Type B pancreatic cell (in vitro differentiated cells): ENCODE results near the gene GNB5. TPM values are rescaled to one million over a fixed set of nuclear protein-coding genes. Genes with fewer than 3 reads are reported as not detected.
"Not testable (repeated sequence)": the region's sequence is repeated elsewhere in the genome, so short reads cannot be mapped to it uniquely, and the experiment has no call there.

Experiments used
- DNase-seq: peaks from one replicate; pipeline ENCODE4 v3.0.0; 2021; ENCODE audit warnings: mixed read lengths; ENCODE audit not compliant: unreplicated experiment; ENCODE audit errors: extremely low spot score
- H3K27ac Mint-ChIP-seq: 2 replicates; pipeline ENCODE4 v1.8.0; 2021; ENCODE audit warnings: mild to moderate bottlenecking, mixed read lengths
- H3K27me3 Mint-ChIP-seq: 2 replicates; pipeline ENCODE4 v1.8.0; 2021; ENCODE audit warnings: mixed read lengths
- H3K36me3 Mint-ChIP-seq: 2 replicates; pipeline ENCODE4 v1.8.0; 2021; ENCODE audit warnings: mixed read lengths
- H3K4me1 Mint-ChIP-seq: one replicate; pipeline ENCODE4 v1.8.0; 2021; ENCODE audit warnings: mixed read lengths; ENCODE audit not compliant: unreplicated experiment
- H3K4me3 Mint-ChIP-seq: 2 replicates; pipeline ENCODE4 v1.8.0; 2021; ENCODE audit warnings: mild to moderate bottlenecking, mixed read lengths
- H3K9me3 Mint-ChIP-seq: 2 replicates; pipeline ENCODE4 v1.8.0; 2021; ENCODE audit warnings: mixed read lengths
- long read RNA-seq: library from polyadenylated mRNA; unstranded; transcript quantifications from one replicate; pipeline ENCODE4 v2.0.0, GENCODE V29; 2020
- total RNA-seq: library from RNA; stranded (reverse); gene quantifications from 2 replicates; pipeline ENCODE4 v1.2.1, GENCODE V29; 2021; ENCODE audit warnings: low replicate concordance
- TF ChIP-seq, protein P1 (sequence below): fragments of 200-600 bp; sonication (generic); conservative IDR thresholded peaks from 2 replicates; pipeline ENCODE4 v1.5.0; 2021; ENCODE audit warnings: antibody characterized with exemption, mild to moderate bottlenecking

GNB5 gene
- 12.6 and 19.9 TPM in 2 replicates for total RNA-seq
- long read RNA-seq, transcript GNB5-202 (11 exons, 1,735 nt) = major isoform, 42 of 47 reads
- long read RNA-seq, partial matches to known transcripts = 1 of 47 reads
- long read RNA-seq, other reads (novel, unspliced or antisense) = 4 of 47 reads

DNA sequence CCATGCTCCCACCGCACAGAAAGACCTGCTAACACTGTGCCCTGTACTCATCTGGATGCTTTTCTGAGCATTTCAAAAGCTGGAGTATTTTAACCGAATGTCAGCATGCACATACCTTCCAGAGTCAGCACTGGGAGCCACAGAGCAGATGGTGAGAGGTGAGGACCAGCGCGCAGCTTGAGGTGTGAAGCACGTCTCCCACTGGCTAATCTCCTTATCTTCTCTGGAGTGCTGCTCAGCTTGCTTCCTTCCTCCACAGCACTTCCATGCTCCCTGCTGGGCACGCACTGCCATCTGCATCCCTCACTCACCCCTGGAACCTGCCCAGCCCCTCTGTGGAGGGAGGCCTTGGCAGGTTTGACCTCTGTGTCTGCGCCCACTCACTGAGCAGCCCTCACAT lies at the start of gene GNB5:
Gene GNB5, minus strand, starts transcription at position 186 of the 400 bp plus-strand sequence. CDS start 6,716 bp downstream, outside the sequence.
- TF ChIP-seq, protein P1, sequence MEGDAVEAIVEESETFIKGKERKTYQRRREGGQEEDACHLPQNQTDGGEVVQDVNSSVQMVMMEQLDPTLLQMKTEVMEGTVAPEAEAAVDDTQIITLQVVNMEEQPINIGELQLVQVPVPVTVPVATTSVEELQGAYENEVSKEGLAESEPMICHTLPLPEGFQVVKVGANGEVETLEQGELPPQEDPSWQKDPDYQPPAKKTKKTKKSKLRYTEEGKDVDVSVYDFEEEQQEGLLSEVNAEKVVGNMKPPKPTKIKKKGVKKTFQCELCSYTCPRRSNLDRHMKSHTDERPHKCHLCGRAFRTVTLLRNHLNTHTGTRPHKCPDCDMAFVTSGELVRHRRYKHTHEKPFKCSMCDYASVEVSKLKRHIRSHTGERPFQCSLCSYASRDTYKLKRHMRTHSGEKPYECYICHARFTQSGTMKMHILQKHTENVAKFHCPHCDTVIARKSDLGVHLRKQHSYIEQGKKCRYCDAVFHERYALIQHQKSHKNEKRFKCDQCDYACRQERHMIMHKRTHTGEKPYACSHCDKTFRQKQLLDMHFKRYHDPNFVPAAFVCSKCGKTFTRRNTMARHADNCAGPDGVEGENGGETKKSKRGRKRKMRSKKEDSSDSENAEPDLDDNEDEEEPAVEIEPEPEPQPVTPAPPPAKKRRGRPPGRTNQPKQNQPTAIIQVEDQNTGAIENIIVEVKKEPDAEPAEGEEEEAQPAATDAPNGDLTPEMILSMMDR = no peak
- no peaks in the 10 kb centered on the region for H3K27me3 Mint-ChIP-seq
- DNase-seq = no peak
- H3K4me1 Mint-ChIP-seq = no peaks in the 10 kb centered on the region
- H3K27ac Mint-ChIP-seq = no peak within 1 kb of the TSS
- no peaks in the 10 kb centered on the region for H3K9me3 Mint-ChIP-seq
- H3K4me3 Mint-ChIP-seq = no peak within 1 kb of the TSS
- H3K36me3 Mint-ChIP-seq = no peaks in the 10 kb centered on the region

DNA sequence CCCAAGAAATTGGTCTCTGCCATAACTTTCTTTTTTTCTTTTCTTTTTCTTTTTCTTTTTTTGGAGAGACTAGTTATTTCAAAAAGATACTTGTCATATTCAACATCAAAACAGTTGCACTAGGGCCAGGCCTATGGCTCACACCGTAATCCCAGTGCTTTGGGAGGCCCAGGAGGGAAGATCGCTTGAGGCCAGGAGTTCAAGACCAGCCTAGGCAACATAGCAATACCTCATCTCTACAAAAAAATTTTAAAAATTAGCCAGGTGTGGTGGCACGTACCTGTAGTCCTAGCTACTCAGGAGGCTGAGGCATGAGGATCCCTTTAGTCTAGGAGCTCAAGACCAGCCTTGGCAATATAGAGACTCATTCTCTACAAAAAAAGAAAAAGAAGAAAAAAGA lies 49.0 kb upstream of the GNB5 start:
- Mint-ChIP-seq H3K27me3 (no peaks in the 10 kb centered on the region), H3K4me1 (no peaks in the 10 kb centered on the region), H3K4me3 (no peak overlapping the region), H3K27ac (no peak overlapping the region), H3K9me3 (no peaks in the 10 kb centered on the region), H3K36me3 (peaks cover 3% of the 10 kb centered on the region)
- TF ChIP-seq, protein P1 = no peak
- DNase-seq = no peak

DNA sequence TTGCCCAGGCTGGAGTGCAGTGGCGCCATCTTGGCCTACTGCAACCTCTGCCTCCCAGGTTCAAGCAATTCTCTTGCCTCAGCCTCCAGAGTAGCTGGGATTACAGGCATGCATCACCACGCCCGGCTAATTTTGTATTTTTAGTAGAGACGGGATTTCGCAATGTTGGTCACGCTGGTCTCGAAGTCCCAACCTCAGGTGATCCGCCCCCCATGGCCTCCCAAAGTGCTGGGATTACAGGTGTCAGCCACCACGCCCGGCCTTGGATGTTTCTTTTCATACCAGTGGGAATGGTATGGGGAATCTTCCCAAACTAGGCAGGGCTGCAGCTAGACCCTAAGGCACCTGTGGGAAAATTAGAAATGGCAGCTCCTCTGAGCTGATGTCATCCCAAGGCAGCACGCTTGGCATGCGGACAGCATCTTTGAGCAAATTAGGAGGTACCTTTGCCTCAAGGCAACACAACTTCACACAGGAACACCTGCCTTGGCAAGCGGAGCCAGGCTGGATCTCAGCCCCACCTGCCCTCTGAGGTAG lies 47.9 kb upstream of the GNB5 start:
- not testable (repeated sequence) for H3K4me3 Mint-ChIP-seq, H3K9me3 Mint-ChIP-seq, H3K36me3 Mint-ChIP-seq, H3K27ac Mint-ChIP-seq, DNase-seq, H3K4me1 Mint-ChIP-seq, H3K27me3 Mint-ChIP-seq

DNA sequence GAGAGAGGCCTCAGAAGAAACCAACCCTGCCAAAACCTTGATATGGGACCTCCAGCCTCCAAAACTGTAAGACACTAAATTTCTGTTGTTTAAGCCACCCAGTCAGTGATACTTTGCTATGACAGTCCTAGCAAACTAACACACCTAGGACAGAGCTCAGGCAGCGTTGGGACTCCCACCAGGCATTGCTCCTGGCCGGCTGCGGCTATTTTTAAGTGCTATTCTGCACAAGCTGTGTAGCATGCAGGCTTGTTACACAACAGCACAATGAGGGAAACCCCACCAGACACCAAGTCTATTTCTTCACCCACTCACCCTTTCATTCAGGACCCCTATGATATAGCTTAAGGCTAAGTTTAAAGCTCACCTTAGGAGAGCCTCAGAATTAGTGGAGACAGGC lies 47.0 kb upstream of the GNB5 start:
- no peak for DNase-seq
- H3K27ac Mint-ChIP-seq = no peak overlapping the region
- no peaks in the 10 kb centered on the region for H3K4me1 Mint-ChIP-seq
- no peak overlapping the region for H3K4me3 Mint-ChIP-seq
- H3K27me3 Mint-ChIP-seq = no peaks in the 10 kb centered on the region
- no peaks in the 10 kb centered on the region for H3K9me3 Mint-ChIP-seq
- H3K36me3 Mint-ChIP-seq = peaks cover 3% of the 10 kb centered on the region
- TF ChIP-seq, protein P1 = no peak

DNA sequence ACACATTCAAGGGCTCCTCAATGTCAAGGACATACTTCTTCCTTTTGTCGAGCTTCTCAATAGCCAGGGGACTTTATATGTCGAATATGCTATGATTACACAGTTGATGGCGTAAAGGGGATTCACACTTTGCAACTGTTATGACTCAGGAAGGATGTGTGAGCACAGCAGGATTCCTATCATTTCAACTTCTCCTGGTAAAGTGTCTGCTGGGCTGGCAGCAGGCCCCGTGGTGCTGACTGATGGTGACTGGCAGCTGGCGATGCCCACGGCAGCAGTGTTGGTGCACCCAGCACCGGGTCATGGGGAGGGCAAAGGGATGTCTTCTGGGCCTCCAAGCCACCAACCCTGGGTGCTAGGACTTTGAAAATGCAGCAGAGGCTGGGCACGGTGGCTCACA lies 44.8 kb upstream of the GNB5 start:
- no peak for DNase-seq
- H3K27ac Mint-ChIP-seq = no peak overlapping the region
- H3K27me3 Mint-ChIP-seq = no peaks in the 10 kb centered on the region
- H3K36me3 Mint-ChIP-seq = no peaks in the 10 kb centered on the region
- H3K9me3 Mint-ChIP-seq = no peaks in the 10 kb centered on the region
- TF ChIP-seq, protein P1 = no peak
- no peak overlapping the region for H3K4me3 Mint-ChIP-seq
- H3K4me1 Mint-ChIP-seq = no peaks in the 10 kb centered on the region

DNA sequence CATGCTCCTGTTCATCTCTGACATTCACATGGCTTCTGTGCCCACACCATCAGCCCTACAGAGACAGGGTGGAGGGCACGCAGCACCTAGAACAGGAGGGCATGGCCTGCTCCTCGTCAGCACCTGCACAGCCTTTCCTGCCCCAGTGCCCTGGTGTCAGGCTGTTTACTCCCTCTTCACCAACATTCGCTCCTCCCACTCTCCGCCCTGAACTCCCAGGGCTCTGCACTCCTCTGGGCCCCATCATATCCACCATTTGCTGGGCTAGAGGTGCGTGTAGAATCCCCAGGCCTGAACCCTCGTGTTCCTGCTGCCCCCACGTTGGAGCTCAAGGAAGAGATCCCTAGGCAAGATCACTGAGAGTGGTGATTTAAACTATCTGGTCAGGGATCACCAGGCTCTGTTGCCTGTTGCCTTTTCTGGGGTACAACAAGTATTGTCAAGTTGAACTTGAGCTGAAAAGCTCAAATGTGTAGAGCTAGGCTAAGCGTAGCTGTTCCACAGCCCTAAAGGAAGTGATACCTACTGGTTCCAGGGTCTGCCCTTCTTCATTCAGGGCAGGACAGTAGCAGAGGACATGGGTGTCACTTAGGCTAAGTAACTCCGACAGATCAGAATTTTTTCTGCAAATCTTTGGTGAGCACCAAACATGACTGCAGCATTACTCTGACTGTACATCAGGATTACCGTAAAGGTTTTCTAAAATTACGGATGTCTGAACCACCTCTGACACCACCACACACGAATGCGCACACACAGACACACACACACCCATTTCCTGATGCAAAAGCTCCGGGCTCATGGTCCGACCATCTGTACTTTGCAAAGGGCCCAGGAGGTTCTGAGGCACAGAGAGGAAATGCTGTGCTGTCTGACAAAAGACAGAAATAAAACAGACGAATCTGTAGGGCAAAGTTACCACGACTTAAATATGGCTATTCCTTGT lies 43.7 kb upstream of the GNB5 start:
- H3K27me3 Mint-ChIP-seq = no peaks in the 10 kb centered on the region

More for the DNA sequence above, 43.7 kb upstream of the GNB5 start:
- no peak for DNase-seq
- Mint-ChIP-seq H3K27ac (no peak overlapping the region), H3K4me3 (no peak overlapping the region), H3K9me3 (no peaks in the 10 kb centered on the region), H3K36me3 (no peaks in the 10 kb centered on the region), H3K4me1 (no peaks in the 10 kb centered on the region)
- TF ChIP-seq, protein P1 = no peak
